GM12878 (cell line): ENCODE measurements around the gene VPS45. TPM values are rescaled to one million over a fixed set of nuclear protein-coding genes. Genes with fewer than 3 reads are reported as not detected.

Source experiments
- ATF7 ChIP-seq: fragments of 450-650 bp; IDR thresholded peaks from 2 replicates; pipeline ENCODE4 v1.6.1; 2016; ENCODE audit warnings: low read depth, mild to moderate bottlenecking
- FOXK2 ChIP-seq: fragments of 450-650 bp; IDR thresholded peaks from 2 replicates; pipeline ENCODE4 v1.6.1; 2017; ENCODE audit warnings: mild to moderate bottlenecking, moderate library complexity
- HDAC2 ChIP-seq: fragments of 200-600 bp; sonication (generic); IDR thresholded peaks from 2 replicates; pipeline ENCODE4 v1.6.1; 2017
- JUND ChIP-seq: IDR thresholded peaks from 2 replicates; pipeline ENCODE4 v1.6.1; 2012; ENCODE audit warnings: low read depth, mild to moderate bottlenecking, low read length, improper control_type of control experiment, moderate library complexity
- MTA2 ChIP-seq: fragments of 450-650 bp; IDR thresholded peaks from 2 replicates; pipeline ENCODE4 v1.6.1; 2016; ENCODE audit warnings: low read depth, mild to moderate bottlenecking, moderate library complexity
- MYB ChIP-seq: fragments of 150-350 bp; IDR thresholded peaks from 2 replicates; pipeline ENCODE4 v1.6.1; 2014; ENCODE audit warnings: mild to moderate bottlenecking, low read depth, low read length, borderline replicate concordance
- NFIC ChIP-seq: IDR thresholded peaks from 2 replicates; pipeline ENCODE4 v1.6.1; 2012; ENCODE audit warnings: low read depth, mild to moderate bottlenecking, inconsistent platforms, low read length, moderate library complexity
- NFYB ChIP-seq: IDR thresholded peaks from 2 replicates; pipeline ENCODE4 v1.6.1; 2011; ENCODE audit warnings: low read depth, mild to moderate bottlenecking, low read length, improper control_type of control experiment, moderate library complexity; ENCODE audit not compliant: insufficient read depth
- NR2F1 ChIP-seq: fragments of 450-650 bp; conservative IDR thresholded peaks from 2 replicates; pipeline ENCODE4 v1.6.1; 2017; ENCODE audit warnings: mild to moderate bottlenecking
- PML ChIP-seq: IDR thresholded peaks from 2 replicates; pipeline ENCODE4 v1.6.1; 2012; ENCODE audit warnings: low read length, inconsistent platforms
- POLR2AphosphoS2 ChIP-seq: IDR thresholded peaks from 2 replicates; pipeline ENCODE4 v1.6.1; 2011; ENCODE audit warnings: low read depth, mild to moderate bottlenecking, low read length, improper control_type of control experiment, moderate library complexity
- RAD51 ChIP-seq: fragments of 450-650 bp; IDR thresholded peaks from 2 replicates; pipeline ENCODE4 v1.6.1; 2016; ENCODE audit warnings: moderate library complexity, mild to moderate bottlenecking, inconsistent platforms
- RCOR1 ChIP-seq: conservative IDR thresholded peaks from 2 replicates; pipeline ENCODE4 v1.6.1; 2012; ENCODE audit warnings: low read depth, low read length, improper control_type of control experiment
- RELB ChIP-seq: fragments of 450-650 bp; IDR thresholded peaks from 2 replicates; pipeline ENCODE4 v1.6.1; 2017; ENCODE audit warnings: low read depth, mild to moderate bottlenecking, moderate library complexity
- SP1 ChIP-seq: IDR thresholded peaks from one replicate; pipeline ENCODE4 v1.6.1; 2011; ENCODE audit warnings: low read depth, low read length
- TCF12 ChIP-seq: IDR thresholded peaks from 2 replicates; pipeline ENCODE4 v1.6.1; 2011; ENCODE audit warnings: low read depth, mild to moderate bottlenecking, low read length
- ZNF207 ChIP-seq: fragments of 450-650 bp; IDR thresholded peaks from 2 replicates; pipeline ENCODE4 v1.6.1; 2014; ENCODE audit warnings: antibody characterized with exemption, mild to moderate bottlenecking, borderline replicate concordance
- polyA plus RNA-seq, 11 experiments: library from polyadenylated mRNA; depleted of rRNA in 4 of 11; unstranded in 6 of 11; stranded (reverse) in 5 of 11; fragments of >200 nt; fragmentation: Nextera tagmentation in 4 of 11; fragmentation: Illumina TruSeq in 1 of 11; extraction: Ambion mirVana in 4 of 11; extraction: Trizol in 1 of 11; gene quantifications; 1 replicate in 1 of 11; 2 replicates in 10 of 11; pipeline versions ENCODE4 v1.2.1 to v1.2.3, GENCODE V29; 2011 to 2016; ENCODE audit warnings: inconsistent platforms in 2 of 11, missing spikeins in 2 of 11, low read depth in 1 of 11
- total RNA-seq, 4 experiments: library from RNA; depleted of rRNA in 3 of 4; stranded (reverse); fragments of >200 nt in 3 of 4; fragmentation: Illumina TruSeq in 1 of 4; extraction: Trizol in 1 of 4; gene quantifications; 2 replicates each; pipeline versions ENCODE4 v1.2.1 to v1.2.3, GENCODE V29; 2013 to 2021
- TF ChIP-seq, protein P1 (sequence below): fragments of 450-650 bp; IDR thresholded peaks from 2 replicates; pipeline ENCODE4 v1.6.1; 2016; ENCODE audit warnings: mild to moderate bottlenecking, moderate library complexity, borderline replicate concordance
- TF ChIP-seq, protein P2 (sequence below): IDR thresholded peaks from 2 replicates; pipeline ENCODE4 v1.6.1; 2011; ENCODE audit warnings: borderline replicate concordance, low read depth, mild to moderate bottlenecking, moderate library complexity, low read length; ENCODE audit not compliant: insufficient read depth, poor library complexity, severe bottlenecking
- TF ChIP-seq, protein P3 (sequence below): IDR thresholded peaks from 2 replicates; pipeline ENCODE4 v1.6.1; 2012; ENCODE audit warnings: low read depth, low read length, improper control_type of control experiment

The VPS45 gene
- total and polyA plus RNA-seq, 10 of the 15 experiments (the other 5 are each of a cell fraction or from before 2014, with no cell fraction given): 24.4 to 48.7 (median 34.5) TPM

DNA sequence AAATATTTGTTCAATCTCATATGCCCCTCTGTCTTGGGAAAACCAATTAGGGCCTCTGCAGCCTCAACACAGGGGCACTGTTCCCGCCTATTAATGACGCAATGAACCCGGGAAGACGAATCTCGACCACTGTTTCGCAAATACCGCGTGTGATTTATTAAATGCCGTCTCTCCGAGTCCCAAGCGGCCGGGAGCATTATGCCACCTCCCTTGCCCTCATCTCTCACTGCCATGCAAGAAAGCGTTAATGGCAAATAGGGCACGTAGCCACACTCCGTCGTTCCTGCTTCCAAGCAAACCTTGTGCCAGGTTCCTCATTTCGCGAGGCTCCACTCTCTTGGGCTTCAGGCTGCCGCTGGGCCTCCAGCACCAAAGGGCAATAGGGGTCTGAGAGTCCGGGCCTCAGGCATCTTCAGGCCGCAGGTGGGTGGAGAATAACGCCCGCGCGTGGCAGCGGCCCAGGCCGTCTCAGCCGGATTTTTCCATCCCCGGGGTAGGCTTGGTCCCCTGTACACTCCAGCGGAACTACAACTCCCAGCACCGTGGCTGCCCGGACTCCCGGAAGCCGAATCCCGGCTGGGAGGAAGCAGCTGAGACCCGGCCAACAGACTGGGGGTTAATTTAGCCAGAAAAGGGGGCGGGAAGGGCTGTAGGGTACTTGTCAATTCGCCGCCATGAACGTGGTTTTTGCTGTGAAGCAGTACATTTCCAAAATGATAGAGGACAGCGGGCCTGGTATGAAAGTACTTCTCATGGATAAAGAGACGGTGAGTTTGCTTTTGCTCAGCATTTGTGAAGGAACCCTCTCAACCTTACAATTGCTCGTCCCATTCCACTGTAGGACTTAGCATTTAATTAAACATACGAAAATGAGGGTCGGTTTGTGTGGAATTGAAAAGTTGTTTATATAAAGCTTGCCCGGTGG is at the start of gene VPS45 (continued):
- TF ChIP-seq NFIC (peak; percentile 27; the same call in 1 of the 2 replicates), NR2F1 (peak; percentile 42), ZNF207 (0 out of 2 replicates have a peak, but pooled peaks have one; percentile 25), NFYB (peak; percentile 42; the same call in 1 of the 2 replicates), SP1 (peak; percentile 35), ATF7 (peak; percentile 86), POLR2AphosphoS2 (no peak), RAD51 (no peak), RCOR1 (no peak), TCF12 (peak; percentile 49; the same call in 1 of the 2 replicates), PML (peak; percentile 74), MYB (no peak), MTA2 (peak; percentile 43; the same call in 1 of the 2 replicates), RELB (peak; percentile 83), FOXK2 (no peak; the same call in 1 of the 2 replicates), HDAC2 (no peak), JUND (peak; percentile 84)
- TF ChIP-seq, protein P1, sequence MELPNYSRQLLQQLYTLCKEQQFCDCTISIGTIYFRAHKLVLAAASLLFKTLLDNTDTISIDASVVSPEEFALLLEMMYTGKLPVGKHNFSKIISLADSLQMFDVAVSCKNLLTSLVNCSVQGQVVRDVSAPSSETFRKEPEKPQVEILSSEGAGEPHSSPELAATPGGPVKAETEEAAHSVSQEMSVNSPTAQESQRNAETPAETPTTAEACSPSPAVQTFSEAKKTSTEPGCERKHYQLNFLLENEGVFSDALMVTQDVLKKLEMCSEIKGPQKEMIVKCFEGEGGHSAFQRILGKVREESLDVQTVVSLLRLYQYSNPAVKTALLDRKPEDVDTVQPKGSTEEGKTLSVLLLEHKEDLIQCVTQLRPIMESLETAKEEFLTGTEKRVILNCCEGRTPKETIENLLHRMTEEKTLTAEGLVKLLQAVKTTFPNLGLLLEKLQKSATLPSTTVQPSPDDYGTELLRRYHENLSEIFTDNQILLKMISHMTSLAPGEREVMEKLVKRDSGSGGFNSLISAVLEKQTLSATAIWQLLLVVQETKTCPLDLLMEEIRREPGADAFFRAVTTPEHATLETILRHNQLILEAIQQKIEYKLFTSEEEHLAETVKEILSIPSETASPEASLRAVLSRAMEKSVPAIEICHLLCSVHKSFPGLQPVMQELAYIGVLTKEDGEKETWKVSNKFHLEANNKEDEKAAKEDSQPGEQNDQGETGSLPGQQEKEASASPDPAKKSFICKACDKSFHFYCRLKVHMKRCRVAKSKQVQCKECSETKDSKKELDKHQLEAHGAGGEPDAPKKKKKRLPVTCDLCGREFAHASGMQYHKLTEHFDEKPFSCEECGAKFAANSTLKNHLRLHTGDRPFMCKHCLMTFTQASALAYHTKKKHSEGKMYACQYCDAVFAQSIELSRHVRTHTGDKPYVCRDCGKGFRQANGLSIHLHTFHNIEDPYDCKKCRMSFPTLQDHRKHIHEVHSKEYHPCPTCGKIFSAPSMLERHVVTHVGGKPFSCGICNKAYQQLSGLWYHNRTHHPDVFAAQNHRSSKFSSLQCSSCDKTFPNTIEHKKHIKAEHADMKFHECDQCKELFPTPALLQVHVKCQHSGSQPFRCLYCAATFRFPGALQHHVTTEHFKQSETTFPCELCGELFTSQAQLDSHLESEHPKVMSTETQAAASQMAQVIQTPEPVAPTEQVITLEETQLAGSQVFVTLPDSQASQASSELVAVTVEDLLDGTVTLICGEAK: peak; percentile 98
- TF ChIP-seq, protein P2, sequence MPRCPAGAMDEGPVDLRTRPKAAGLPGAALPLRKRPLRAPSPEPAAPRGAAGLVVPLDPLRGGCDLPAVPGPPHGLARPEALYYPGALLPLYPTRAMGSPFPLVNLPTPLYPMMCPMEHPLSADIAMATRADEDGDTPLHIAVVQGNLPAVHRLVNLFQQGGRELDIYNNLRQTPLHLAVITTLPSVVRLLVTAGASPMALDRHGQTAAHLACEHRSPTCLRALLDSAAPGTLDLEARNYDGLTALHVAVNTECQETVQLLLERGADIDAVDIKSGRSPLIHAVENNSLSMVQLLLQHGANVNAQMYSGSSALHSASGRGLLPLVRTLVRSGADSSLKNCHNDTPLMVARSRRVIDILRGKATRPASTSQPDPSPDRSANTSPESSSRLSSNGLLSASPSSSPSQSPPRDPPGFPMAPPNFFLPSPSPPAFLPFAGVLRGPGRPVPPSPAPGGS: no peak
- TF ChIP-seq, protein P3, sequence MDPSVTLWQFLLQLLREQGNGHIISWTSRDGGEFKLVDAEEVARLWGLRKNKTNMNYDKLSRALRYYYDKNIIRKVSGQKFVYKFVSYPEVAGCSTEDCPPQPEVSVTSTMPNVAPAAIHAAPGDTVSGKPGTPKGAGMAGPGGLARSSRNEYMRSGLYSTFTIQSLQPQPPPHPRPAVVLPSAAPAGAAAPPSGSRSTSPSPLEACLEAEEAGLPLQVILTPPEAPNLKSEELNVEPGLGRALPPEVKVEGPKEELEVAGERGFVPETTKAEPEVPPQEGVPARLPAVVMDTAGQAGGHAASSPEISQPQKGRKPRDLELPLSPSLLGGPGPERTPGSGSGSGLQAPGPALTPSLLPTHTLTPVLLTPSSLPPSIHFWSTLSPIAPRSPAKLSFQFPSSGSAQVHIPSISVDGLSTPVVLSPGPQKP: no peak
